Measurements from ENCODE around the gene LRP2BP. TPM values are rescaled to one million over a fixed set of nuclear protein-coding genes. Genes with fewer than 3 reads are reported as not detected.

Gene LRP2BP
- total and polyA plus RNA-seq, 2 of the 13 experiments (the other 11 are each of a cell fraction or from before 2014, with no cell fraction given) = 0.22 to 0.29 TPM

DNA sequence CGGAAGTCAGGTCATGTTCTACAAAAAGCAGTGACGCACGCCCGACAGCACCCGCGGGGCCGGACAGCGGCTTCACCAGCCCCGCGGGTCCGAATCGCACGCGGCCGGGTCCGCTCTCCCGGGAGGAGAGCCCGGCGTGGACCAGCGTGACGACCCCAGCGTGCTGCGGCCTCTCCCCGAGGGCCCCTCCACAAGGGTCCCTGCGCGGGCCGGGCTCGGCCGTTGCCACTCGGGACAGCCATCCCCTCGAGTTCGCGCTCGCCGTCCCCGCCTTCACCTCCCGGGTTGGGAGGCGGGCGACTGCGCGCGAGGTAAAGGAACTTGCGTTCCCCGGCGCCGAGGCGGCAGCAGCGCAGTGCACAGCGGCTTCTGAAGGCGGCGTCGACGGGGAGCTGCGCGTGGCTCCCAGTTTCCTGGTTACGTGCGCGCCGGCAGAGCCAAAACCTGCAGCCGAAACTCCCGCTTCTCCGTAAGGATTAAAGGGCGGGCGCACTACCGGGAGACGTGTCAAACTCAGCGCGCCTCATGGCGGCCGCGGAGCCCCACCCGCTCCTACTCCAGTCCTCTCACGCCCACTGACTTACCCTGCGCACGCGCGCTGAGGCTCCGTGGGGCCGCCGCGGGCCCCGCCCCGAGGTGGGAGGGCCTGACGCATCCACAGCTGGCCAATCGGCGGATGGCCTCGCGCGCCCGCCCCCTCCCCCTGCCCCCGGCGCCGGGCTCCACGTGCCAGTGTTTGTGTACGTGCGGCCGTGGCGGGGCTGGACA, 416 bp upstream of the LRP2BP start (continued):
- peak; percentile 65 for TF ChIP-seq PAXIP1 (CRISPR knock-in tag; conservative IDR thresholded peaks at IDR 0.05)
- TF ChIP-seq TOE1 (CRISPR knock-in tag; IDR thresholded peaks at IDR 0.05) = no peak
- TF ChIP-seq ZNF674 (CRISPR knock-in tag; IDR thresholded peaks at IDR 0.05; ENCODE audit: low read depth) = peak; percentile 87; the same call in 1 of the 2 replicates
- TF ChIP-seq ZNF44 (CRISPR knock-in tag; IDR thresholded peaks at IDR 0.05) = no peak
- TF ChIP-seq, protein P1, sequence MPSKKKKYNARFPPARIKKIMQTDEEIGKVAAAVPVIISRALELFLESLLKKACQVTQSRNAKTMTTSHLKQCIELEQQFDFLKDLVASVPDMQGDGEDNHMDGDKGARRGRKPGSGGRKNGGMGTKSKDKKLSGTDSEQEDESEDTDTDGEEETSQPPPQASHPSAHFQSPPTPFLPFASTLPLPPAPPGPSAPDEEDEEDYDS (CRISPR knock-in tag; IDR thresholded peaks at IDR 0.05) = no peak; the same call in 1 of the 2 replicates
- TF ChIP-seq ATF2 (CRISPR knock-in tag; IDR thresholded peaks at IDR 0.05) = peak; percentile 57; the same call in 1 of the 2 replicates
- TF ChIP-seq, protein P2, sequence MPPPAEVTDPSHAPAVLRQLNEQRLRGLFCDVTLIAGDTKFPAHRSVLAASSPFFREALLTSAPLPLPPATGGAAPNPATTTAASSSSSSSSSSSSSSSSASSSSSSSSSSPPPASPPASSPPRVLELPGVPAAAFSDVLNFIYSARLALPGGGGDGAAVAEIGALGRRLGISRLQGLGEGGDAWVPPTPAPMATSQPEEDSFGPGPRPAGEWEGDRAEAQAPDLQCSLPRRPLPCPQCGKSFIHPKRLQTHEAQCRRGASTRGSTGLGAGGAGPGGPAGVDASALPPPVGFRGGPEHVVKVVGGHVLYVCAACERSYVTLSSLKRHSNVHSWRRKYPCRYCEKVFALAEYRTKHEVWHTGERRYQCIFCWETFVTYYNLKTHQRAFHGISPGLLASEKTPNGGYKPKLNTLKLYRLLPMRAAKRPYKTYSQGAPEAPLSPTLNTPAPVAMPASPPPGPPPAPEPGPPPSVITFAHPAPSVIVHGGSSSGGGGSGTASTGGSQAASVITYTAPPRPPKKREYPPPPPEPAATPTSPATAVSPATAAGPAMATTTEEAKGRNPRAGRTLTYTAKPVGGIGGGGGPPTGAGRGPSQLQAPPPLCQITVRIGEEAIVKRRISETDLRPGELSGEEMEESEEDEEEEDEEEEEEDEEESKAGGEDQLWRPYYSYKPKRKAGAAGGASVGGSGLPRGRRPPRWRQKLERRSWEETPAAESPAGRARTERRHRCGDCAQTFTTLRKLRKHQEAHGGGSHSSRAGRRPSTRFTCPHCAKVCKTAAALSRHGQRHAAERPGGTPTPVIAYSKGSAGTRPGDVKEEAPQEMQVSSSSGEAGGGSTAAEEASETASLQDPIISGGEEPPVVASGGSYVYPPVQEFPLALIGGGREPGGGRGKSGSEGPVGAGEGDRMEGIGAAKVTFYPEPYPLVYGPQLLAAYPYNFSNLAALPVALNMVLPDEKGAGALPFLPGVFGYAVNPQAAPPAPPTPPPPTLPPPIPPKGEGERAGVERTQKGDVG (CRISPR knock-in tag; IDR thresholded peaks at IDR 0.05; ENCODE audit: borderline replicate concordance) = peak; percentile 78
- TF ChIP-seq, protein P3, sequence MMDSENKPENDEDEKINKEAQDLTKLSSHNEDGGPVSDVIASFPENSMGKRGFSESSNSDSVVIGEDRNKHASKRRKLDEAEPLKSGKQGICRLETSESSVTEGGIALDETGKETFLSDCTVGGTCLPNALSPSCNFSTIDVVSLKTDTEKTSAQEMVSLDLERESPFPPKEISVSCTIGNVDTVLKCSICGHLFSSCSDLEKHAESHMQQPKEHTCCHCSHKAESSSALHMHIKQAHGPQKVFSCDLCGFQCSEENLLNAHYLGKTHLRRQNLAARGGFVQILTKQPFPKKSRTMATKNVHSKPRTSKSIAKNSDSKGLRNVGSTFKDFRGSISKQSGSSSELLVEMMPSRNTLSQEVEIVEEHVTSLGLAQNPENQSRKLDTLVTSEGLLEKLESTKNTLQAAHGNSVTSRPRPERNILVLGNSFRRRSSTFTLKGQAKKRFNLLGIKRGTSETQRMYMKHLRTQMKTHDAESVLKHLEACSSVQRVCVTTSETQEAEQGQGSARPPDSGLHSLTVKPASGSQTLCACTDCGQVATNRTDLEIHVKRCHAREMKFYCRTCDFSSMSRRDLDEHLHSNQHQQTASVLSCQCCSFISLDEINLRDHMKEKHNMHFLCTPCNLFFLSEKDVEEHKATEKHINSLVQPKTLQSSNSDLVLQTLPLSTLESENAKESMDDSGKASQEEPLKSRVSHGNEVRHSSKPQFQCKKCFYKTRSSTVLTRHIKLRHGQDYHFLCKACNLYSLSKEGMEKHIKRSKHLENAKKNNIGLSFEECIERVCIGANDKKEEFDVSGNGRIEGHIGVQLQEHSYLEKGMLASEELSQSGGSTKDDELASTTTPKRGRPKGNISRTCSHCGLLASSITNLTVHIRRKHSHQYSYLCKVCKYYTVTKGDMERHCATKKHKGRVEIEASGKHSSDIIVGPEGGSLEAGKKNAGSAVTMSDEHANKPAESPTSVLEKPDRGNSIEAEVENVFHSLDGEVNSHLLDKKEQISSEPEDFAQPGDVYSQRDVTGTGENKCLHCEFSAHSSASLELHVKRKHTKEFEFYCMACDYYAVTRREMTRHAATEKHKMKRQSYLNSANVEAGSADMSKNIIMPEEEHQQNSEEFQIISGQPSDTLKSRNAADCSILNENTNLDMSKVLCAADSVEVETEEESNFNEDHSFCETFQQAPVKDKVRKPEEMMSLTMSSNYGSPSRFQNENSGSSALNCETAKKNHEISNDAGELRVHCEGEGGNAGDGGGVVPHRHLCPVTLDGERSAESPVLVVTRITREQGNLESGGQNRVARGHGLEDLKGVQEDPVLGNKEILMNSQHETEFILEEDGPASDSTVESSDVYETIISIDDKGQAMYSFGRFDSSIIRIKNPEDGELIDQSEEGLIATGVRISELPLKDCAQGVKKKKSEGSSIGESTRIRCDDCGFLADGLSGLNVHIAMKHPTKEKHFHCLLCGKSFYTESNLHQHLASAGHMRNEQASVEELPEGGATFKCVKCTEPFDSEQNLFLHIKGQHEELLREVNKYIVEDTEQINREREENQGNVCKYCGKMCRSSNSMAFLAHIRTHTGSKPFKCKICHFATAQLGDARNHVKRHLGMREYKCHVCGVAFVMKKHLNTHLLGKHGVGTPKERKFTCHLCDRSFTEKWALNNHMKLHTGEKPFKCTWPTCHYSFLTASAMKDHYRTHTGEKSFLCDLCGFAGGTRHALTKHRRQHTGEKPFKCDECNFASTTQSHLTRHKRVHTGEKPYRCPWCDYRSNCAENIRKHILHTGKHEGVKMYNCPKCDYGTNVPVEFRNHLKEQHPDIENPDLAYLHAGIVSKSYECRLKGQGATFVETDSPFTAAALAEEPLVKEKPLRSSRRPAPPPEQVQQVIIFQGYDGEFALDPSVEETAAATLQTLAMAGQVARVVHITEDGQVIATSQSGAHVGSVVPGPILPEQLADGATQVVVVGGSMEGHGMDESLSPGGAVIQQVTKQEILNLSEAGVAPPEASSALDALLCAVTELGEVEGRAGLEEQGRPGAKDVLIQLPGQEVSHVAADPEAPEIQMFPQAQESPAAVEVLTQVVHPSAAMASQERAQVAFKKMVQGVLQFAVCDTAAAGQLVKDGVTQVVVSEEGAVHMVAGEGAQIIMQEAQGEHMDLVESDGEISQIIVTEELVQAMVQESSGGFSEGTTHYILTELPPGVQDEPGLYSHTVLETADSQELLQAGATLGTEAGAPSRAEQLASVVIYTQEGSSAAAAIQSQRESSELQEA (CRISPR knock-in tag; IDR thresholded peaks at IDR 0.05; ENCODE audit: not compliant biosample characterization) = peak; percentile 86
- TF ChIP-seq ZKSCAN5 (CRISPR knock-in tag; IDR thresholded peaks at IDR 0.05) = 0 out of 2 replicates have a peak, but pooled peaks have one; percentile 38
- TF ChIP-seq MYC (CRISPR knock-in tag; IDR thresholded peaks at IDR 0.05; ENCODE audit: borderline replicate concordance) = peak; percentile 86

Measured in HepG2 (cell line).